HG03460 (cell line): Measurements from ENCODE around the gene NCOR1.
"Not testable (repeated sequence)": the region's sequence is repeated elsewhere in the genome, so short reads cannot be mapped to it uniquely, and the experiment has no call there.

Experiments
- ATAC-seq: cut with Tn5 transposase; IDR thresholded peaks from one replicate; pipeline ENCODE4 v1.9.1; 2021; ENCODE audit not compliant: unreplicated experiment

NCOR1 gene

GRCh38 chr17:16215965-16216316 lies 607 bp upstream of the NCOR1 start:
- no peak for ATAC-seq

- ATAC-seq, result peak; percentile 38
These were observed 397 bp downstream of the NCOR1 start for GRCh38 chr17:16215002-16215272.

GRCh38 chr17:16214190-16215001 lies 938 bp downstream of the NCOR1 start:
- no peak for ATAC-seq

GRCh38 chr17:16212793-16213192 lies 2.5 kb downstream of the NCOR1 start:
- no peak for ATAC-seq

- no peak for ATAC-seq
These were observed 3.7 kb downstream of the NCOR1 start for GRCh38 chr17:16211590-16211989.

- ATAC-seq, result not testable (repeated sequence)
These were observed 10.6 kb downstream of the NCOR1 start for GRCh38 chr17:16204763-16205162.

- not testable (repeated sequence) for ATAC-seq
These were observed 12.5 kb downstream of the NCOR1 start for GRCh38 chr17:16202554-16203500.

GRCh38 chr17:16201693-16202131 lies 13.6 kb downstream of the NCOR1 start:
- ATAC-seq, result not testable (repeated sequence)

GRCh38 chr17:16199093-16199492 lies 16.2 kb downstream of the NCOR1 start:
- no peak for ATAC-seq

- no peak for ATAC-seq
These were observed 18.1 kb downstream of the NCOR1 start for GRCh38 chr17:16197276-16197675.

GRCh38 chr17:16194307-16194835 lies 21.0 kb downstream of the NCOR1 start:
- ATAC-seq, result not testable (repeated sequence)

- no peak for ATAC-seq
These were observed 23.7 kb downstream of the NCOR1 start for GRCh38 chr17:16191604-16192003.

GRCh38 chr17:16190703-16191360 lies 24.5 kb downstream of the NCOR1 start:
- no peak for ATAC-seq

GRCh38 chr17:16189791-16190348 lies 25.5 kb downstream of the NCOR1 start:
- ATAC-seq, result no peak

GRCh38 chr17:16187642-16188041 lies 27.7 kb downstream of the NCOR1 start:
- ATAC-seq, result no peak

GRCh38 chr17:16181581-16181980 lies 33.8 kb downstream of the NCOR1 start:
- ATAC-seq, result no peak

- no peak for ATAC-seq
These were observed 36.5 kb downstream of the NCOR1 start for GRCh38 chr17:16178836-16179235.

- ATAC-seq, result no peak
These were observed 43.7 kb downstream of the NCOR1 start for GRCh38 chr17:16171613-16172012.

- not testable (repeated sequence) for ATAC-seq
These were observed 48.6 kb downstream of the NCOR1 start for GRCh38 chr17:16166766-16167165.

GRCh38 chr17:16158714-16159113 lies 56.6 kb downstream of the NCOR1 start:
- ATAC-seq, result no peak

GRCh38 chr17:16155536-16155935 lies 59.8 kb downstream of the NCOR1 start:
- ATAC-seq, result no peak
